ENCODE measurements around the gene IRF2.

- TF ChIP-seq EZH2 (IDR thresholded peaks at IDR 0.05; ENCODE audit: insufficient read depth, poor library complexity, severe bottlenecking): no peak
- TF ChIP-seq EZH2phosphoT487 (IDR thresholded peaks at IDR 0.05; ENCODE audit: insufficient read depth, low read depth): no peak
Observed at GRCh38 chr4:184475498-184475897, 1.1 kb upstream of the IRF2 start.

Data from GM23248 (cell line).